Liver (tissue), 3 donors: ENCODE results near the gene INO80.

Experiments used
- FOXA2 ChIP-seq: IDR thresholded peaks from 2 replicates; pipeline ENCODE4 v1.6.1; 2016; ENCODE audit warnings: antibody characterized with exemption
- HNF4G ChIP-seq: IDR thresholded peaks from 2 replicates; pipeline ENCODE4 v1.6.1; 2016; ENCODE audit warnings: antibody characterized with exemption
- JUND ChIP-seq, 2 donors: IDR thresholded peaks; 2 replicates each; pipeline ENCODE4 v1.6.1; 2016; ENCODE audit warnings: antibody characterized with exemption in 2 of 2
- RAD21 ChIP-seq, 2 donors: IDR thresholded peaks; 2 replicates each; pipeline ENCODE4 v1.6.1; 2016; ENCODE audit warnings: antibody characterized with exemption in 2 of 2, mild to moderate bottlenecking in 2 of 2
- SP1 ChIP-seq: IDR thresholded peaks from 2 replicates; pipeline ENCODE4 v1.6.1; 2018; ENCODE audit warnings: antibody characterized with exemption, mild to moderate bottlenecking
- TAF1 ChIP-seq: conservative IDR thresholded peaks from 2 replicates; pipeline ENCODE4 v1.6.1; 2016; ENCODE audit warnings: antibody characterized with exemption, mild to moderate bottlenecking
- YY1 ChIP-seq: IDR thresholded peaks from 2 replicates; pipeline ENCODE4 v1.6.1; 2016; ENCODE audit warnings: antibody characterized with exemption, mild to moderate bottlenecking
- TF ChIP-seq, protein P1 (sequence below): IDR thresholded peaks from 2 replicates; pipeline ENCODE4 v1.6.1; 2016; ENCODE audit warnings: antibody characterized with exemption, mild to moderate bottlenecking
- TF ChIP-seq, protein P2 (sequence below): fragments of 150-350 bp; IDR thresholded peaks from 2 replicates; pipeline ENCODE4 v1.5.1; 2017; ENCODE audit warnings: improper control_type of control experiment, low read depth, low read length; ENCODE audit not compliant: missing input control
- TF ChIP-seq, protein P3 (sequence below): IDR thresholded peaks from 2 replicates; pipeline ENCODE4 v1.6.1; 2016; ENCODE audit warnings: antibody characterized with exemption
- TF ChIP-seq, protein P4 (sequence below): IDR thresholded peaks from 2 replicates; pipeline ENCODE4 v1.6.1; 2016; ENCODE audit warnings: antibody characterized with exemption
- TF ChIP-seq, protein P5 (sequence below): IDR thresholded peaks from 2 replicates; pipeline ENCODE4 v1.6.1; 2016; ENCODE audit warnings: antibody characterized with exemption
- donor health status: healthy.
- donor health status: healthy.

DNA sequence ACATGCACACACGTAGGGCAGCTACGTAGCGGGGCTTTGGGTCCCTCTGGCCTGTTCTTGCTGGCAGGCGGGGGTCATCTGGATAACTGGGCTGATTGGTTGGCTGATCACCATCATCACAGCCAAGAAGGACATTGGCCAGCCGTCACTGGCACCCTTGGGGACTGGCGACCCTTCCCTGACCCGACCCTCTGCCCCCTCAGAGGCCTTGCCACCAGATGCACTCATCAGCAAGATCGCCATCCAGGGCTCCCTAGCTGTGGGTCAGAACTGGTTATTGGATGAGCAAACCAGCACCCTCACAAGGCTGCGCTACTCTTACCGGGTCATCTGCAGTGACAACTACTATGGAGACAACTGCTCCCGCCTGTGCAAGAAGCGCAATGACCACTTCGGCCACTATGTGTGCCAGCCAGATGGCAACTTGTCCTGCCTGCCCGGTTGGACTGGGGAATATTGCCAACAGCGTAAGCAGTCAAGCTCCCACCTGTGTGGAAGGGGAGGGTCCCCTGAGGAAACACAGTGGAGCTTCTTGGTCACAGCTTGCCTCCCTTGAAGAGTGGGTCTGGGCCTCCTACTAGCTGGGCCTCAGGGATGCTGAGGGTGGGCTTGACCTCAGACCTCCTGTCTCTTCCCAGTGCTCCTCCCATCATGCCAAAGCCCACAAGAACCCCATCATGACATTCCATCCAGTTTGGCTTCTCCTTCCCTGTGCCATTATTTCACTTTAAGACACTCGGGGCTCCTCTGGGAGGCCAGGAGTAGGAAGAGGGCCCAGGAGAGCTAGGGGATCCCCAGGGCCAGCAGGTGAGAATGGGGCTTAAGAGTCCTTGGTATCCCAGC is 184.6 kb downstream of the INO80 start:
- TF ChIP-seq, protein P1, sequence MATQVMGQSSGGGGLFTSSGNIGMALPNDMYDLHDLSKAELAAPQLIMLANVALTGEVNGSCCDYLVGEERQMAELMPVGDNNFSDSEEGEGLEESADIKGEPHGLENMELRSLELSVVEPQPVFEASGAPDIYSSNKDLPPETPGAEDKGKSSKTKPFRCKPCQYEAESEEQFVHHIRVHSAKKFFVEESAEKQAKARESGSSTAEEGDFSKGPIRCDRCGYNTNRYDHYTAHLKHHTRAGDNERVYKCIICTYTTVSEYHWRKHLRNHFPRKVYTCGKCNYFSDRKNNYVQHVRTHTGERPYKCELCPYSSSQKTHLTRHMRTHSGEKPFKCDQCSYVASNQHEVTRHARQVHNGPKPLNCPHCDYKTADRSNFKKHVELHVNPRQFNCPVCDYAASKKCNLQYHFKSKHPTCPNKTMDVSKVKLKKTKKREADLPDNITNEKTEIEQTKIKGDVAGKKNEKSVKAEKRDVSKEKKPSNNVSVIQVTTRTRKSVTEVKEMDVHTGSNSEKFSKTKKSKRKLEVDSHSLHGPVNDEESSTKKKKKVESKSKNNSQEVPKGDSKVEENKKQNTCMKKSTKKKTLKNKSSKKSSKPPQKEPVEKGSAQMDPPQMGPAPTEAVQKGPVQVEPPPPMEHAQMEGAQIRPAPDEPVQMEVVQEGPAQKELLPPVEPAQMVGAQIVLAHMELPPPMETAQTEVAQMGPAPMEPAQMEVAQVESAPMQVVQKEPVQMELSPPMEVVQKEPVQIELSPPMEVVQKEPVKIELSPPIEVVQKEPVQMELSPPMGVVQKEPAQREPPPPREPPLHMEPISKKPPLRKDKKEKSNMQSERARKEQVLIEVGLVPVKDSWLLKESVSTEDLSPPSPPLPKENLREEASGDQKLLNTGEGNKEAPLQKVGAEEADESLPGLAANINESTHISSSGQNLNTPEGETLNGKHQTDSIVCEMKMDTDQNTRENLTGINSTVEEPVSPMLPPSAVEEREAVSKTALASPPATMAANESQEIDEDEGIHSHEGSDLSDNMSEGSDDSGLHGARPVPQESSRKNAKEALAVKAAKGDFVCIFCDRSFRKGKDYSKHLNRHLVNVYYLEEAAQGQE = no peak
- TF ChIP-seq, protein P2, sequence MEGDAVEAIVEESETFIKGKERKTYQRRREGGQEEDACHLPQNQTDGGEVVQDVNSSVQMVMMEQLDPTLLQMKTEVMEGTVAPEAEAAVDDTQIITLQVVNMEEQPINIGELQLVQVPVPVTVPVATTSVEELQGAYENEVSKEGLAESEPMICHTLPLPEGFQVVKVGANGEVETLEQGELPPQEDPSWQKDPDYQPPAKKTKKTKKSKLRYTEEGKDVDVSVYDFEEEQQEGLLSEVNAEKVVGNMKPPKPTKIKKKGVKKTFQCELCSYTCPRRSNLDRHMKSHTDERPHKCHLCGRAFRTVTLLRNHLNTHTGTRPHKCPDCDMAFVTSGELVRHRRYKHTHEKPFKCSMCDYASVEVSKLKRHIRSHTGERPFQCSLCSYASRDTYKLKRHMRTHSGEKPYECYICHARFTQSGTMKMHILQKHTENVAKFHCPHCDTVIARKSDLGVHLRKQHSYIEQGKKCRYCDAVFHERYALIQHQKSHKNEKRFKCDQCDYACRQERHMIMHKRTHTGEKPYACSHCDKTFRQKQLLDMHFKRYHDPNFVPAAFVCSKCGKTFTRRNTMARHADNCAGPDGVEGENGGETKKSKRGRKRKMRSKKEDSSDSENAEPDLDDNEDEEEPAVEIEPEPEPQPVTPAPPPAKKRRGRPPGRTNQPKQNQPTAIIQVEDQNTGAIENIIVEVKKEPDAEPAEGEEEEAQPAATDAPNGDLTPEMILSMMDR = no peak
- no peak for TF ChIP-seq FOXA2
- TF ChIP-seq SP1 = no peak
- TF ChIP-seq YY1 = no peak
- TF ChIP-seq JUND (IDR thresholded peaks at IDR 0.05) = no peak
- no peak for TF ChIP-seq TAF1
- TF ChIP-seq, protein P3, sequence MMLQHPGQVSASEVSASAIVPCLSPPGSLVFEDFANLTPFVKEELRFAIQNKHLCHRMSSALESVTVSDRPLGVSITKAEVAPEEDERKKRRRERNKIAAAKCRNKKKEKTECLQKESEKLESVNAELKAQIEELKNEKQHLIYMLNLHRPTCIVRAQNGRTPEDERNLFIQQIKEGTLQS = no peak
- no peak for TF ChIP-seq RAD21 (IDR thresholded peaks at IDR 0.05)
- TF ChIP-seq HNF4G = no peak
- TF ChIP-seq, protein P4, sequence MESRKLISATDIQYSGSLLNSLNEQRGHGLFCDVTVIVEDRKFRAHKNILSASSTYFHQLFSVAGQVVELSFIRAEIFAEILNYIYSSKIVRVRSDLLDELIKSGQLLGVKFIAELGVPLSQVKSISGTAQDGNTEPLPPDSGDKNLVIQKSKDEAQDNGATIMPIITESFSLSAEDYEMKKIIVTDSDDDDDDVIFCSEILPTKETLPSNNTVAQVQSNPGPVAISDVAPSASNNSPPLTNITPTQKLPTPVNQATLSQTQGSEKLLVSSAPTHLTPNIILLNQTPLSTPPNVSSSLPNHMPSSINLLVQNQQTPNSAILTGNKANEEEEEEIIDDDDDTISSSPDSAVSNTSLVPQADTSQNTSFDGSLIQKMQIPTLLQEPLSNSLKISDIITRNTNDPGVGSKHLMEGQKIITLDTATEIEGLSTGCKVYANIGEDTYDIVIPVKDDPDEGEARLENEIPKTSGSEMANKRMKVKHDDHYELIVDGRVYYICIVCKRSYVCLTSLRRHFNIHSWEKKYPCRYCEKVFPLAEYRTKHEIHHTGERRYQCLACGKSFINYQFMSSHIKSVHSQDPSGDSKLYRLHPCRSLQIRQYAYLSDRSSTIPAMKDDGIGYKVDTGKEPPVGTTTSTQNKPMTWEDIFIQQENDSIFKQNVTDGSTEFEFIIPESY = no peak
- TF ChIP-seq, protein P5, sequence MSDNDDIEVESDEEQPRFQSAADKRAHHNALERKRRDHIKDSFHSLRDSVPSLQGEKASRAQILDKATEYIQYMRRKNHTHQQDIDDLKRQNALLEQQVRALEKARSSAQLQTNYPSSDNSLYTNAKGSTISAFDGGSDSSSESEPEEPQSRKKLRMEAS = no peak
